Muscle of leg (tissue), 11 donors: ENCODE measurements around the gene DKK1. TPM values are rescaled to one million over a fixed set of nuclear protein-coding genes. Genes with fewer than 3 reads are reported as not detected.

ENCODE experiments used
- DNase-seq: peaks from one replicate; pipeline ENCODE4 v3.0.0; 2013
- H3K27ac ChIP-seq: one replicate; pipeline ENCODE4 v1.5.1; 2013; ENCODE audit warnings: mild to moderate bottlenecking, low read length, control low read depth
- H3K27me3 ChIP-seq: one replicate; pipeline ENCODE4 v1.6.1; 2013; ENCODE audit warnings: low read length; ENCODE audit not compliant: control insufficient read depth, insufficient read depth
- H3K36me3 ChIP-seq: one replicate; pipeline ENCODE4 v1.6.1; 2013; ENCODE audit warnings: low read length; ENCODE audit not compliant: control insufficient read depth, insufficient read depth
- H3K4me1 ChIP-seq: one replicate; pipeline ENCODE4 v1.6.1; 2013; ENCODE audit warnings: low read length; ENCODE audit not compliant: control insufficient read depth, insufficient read depth
- H3K4me3 ChIP-seq: one replicate; pipeline ENCODE4 v1.5.1; 2013; ENCODE audit warnings: low read length, control low read depth
- H3K9me3 ChIP-seq: replicated peaks from 2 replicates; pipeline ENCODE4 v1.6.1; 2013; ENCODE audit warnings: low read depth, low read length; ENCODE audit not compliant: control insufficient read depth
- WGBS: methylation state at CpG from one replicate; pipeline ENCODE4 v1.1.5; 2013; ENCODE audit warnings: missing lambda C conversion rate; ENCODE audit not compliant: insufficient coverage; 5-methylcytosine and 5-hydroxymethylcytosine counted together
- polyA plus RNA-seq, 8 donors: library from polyadenylated mRNA; unstranded; fragments of 120-200 nt; gene quantifications; one replicate each; pipeline versions ENCODE4 v1.2.1 to v1.2.3, GENCODE V29; 2013; ENCODE audit warnings: inconsistent platforms in 1 of 8, low replicate concordance in 1 of 8; ENCODE audit not compliant: insufficient read length in 8 of 8, insufficient read depth in 1 of 8
- total RNA-seq: library from RNA; stranded (reverse); fragments of 120-200 nt; gene quantifications from one replicate; pipeline ENCODE4 v1.2.4, GENCODE V29; 2013

Gene DKK1
- total and polyA plus RNA-seq, 9 donors, result 0.28 to 6.3 (median 0.67) TPM

DNA sequence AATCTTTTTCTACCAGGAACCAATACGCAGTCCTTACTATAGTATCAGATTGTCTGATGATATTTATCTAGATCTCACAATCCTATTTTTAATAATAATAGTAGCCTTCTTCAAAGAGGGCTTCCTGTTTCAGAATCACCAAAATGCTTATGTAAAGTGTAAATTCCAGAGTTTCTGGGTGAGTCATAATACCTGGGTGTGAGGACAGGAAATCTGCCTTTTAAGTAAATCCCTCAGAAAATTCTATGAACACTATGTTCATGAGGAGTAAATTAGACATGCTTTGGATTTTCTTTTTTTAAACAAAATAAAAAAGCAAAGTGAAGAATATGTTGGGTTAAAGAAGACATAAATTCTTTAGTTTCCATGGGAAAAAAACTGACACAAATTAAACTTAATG is 20.5 kb downstream of the DKK1 start:
- Histone ChIP-seq H3K9me3 (no peaks in the 10 kb centered on the region), H3K4me3 (no peak overlapping the region), H3K27me3 (no peaks in the 10 kb centered on the region), H3K27ac (no peak overlapping the region), H3K4me1 (no peaks in the 10 kb centered on the region), H3K36me3 (no peaks in the 10 kb centered on the region)
- DNase-seq, result no peak
- WGBS, result no CpG with 5 or more reads among the region's 1 CpG

DNA sequence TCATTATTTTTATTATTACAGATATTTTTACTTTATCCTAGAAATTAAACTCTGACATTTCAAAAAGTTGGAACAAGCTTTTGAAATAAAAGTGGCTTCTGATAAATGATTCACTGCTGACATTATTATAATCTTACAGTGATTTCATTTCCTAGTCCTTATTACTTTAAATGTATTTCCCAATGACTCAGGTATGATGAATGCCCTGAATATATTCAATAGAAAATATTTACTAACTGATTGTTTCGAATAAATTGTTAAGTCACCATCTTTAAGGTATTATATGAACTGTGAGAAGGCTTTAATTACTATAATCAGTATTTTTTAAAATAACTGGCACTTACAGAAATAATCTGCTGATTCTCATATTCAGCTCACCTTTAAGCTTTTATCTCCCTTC is 21.6 kb downstream of the DKK1 start:
- Histone ChIP-seq H3K9me3 (no peaks in the 10 kb centered on the region), H3K4me3 (no peak overlapping the region), H3K27me3 (no peaks in the 10 kb centered on the region), H3K36me3 (no peaks in the 10 kb centered on the region), H3K4me1 (no peaks in the 10 kb centered on the region), H3K27ac (no peak overlapping the region)
- WGBS, result no CpG with 5 or more reads among the region's 1 CpG
- DNase-seq, result no peak

GRCh38 chr10:52337225-52337624 is 23.1 kb downstream of the DKK1 start:
- no CpG with 5 or more reads among the region's 1 CpG for WGBS
- no peak overlapping the region for H3K4me3 ChIP-seq
- H3K4me1 ChIP-seq, result no peaks in the 10 kb centered on the region
- H3K27ac ChIP-seq, result no peak overlapping the region
- H3K27me3 ChIP-seq, result no peaks in the 10 kb centered on the region
- no peak for DNase-seq
- H3K36me3 ChIP-seq, result no peaks in the 10 kb centered on the region
- no peaks in the 10 kb centered on the region for H3K9me3 ChIP-seq

- no peaks in the 10 kb centered on the region for H3K36me3 ChIP-seq
- no peaks in the 10 kb centered on the region for H3K9me3 ChIP-seq
- no peak overlapping the region for H3K27ac ChIP-seq
- DNase-seq, result no peak
- H3K4me3 ChIP-seq, result no peak overlapping the region
- no CpG with 5 or more reads among the region's 4 CpGs for WGBS
- no peaks in the 10 kb centered on the region for H3K27me3 ChIP-seq
- no peaks in the 10 kb centered on the region for H3K4me1 ChIP-seq
These were observed 29.4 kb downstream of the DKK1 start for GRCh38 chr10:52343439-52343838.

DNA sequence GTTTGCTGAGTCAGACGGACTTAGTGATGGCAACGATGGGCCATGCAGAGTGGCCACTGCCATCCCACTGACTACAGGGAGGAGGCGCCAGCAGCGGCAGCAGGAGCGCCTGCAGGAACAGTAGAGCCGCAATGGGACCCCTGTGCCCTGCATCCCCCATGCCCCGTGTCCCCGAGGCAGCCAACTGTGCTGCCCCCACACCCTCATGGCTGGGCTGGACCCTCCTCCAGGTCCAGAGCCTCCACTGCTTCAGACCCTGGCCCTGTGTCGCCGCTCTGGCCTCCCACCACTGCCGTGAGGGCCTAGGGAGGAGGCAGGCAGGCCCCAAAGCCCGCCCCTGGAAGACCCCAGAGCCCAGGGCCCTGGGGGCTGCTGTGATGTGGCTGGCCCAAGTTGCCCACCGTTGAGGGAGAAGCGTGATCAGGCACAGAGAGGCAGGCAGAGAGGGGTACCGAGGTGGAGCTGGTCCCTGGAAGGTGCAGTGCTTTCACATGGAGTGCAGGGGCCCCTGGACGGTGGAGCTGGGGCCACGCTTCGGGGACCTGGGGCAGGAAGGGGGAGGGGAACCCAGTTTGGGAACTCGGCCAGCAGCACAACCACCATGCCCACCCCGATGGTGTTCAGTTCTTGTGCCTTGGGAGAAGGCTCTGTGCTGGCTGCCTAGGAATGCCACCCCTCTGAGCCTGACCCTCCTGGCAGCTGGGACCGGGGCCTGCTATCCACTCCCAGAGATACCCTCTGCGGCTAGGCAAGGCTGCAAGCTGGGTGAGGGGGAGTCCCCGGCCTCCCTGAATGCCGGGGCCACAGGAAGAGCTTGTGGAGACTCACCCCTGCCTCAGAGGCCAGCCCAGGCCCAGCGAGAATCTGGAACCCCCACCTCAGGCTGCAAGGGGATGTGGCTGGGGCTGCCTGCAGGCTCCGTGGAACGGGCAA is 32.6 kb downstream of the DKK1 start:
- Histone ChIP-seq H3K9me3 (no peaks in the 10 kb centered on the region), H3K4me1 (no peaks in the 10 kb centered on the region), H3K36me3 (no peaks in the 10 kb centered on the region), H3K4me3 (no peak overlapping the region), H3K27ac (no peak overlapping the region), H3K27me3 (no peaks in the 10 kb centered on the region)
- WGBS, result 95% methylated on average over 26 of the region's 27 CpGs
- DNase-seq, result no peak

GRCh38 chr10:52347327-52347667 is 33.2 kb downstream of the DKK1 start:
- H3K4me3 ChIP-seq, result no peak overlapping the region
- H3K4me1 ChIP-seq, result no peaks in the 10 kb centered on the region
- no peaks in the 10 kb centered on the region for H3K27me3 ChIP-seq
- WGBS, result 91% methylated on average over 5 of the region's 5 CpGs
- no peaks in the 10 kb centered on the region for H3K36me3 ChIP-seq
- H3K27ac ChIP-seq, result no peak overlapping the region
- H3K9me3 ChIP-seq, result no peaks in the 10 kb centered on the region
- no peak for DNase-seq

- no peaks in the 10 kb centered on the region for H3K27me3 ChIP-seq
- H3K4me3 ChIP-seq, result no peak overlapping the region
- no peaks in the 10 kb centered on the region for H3K4me1 ChIP-seq
- no peak for DNase-seq
- 81% methylated on average over 5 of the region's 5 CpGs for WGBS
- H3K27ac ChIP-seq, result no peak overlapping the region
- no peaks in the 10 kb centered on the region for H3K9me3 ChIP-seq
- H3K36me3 ChIP-seq, result no peaks in the 10 kb centered on the region
These were observed 34.0 kb downstream of the DKK1 start for GRCh38 chr10:52348037-52348564.

DNA sequence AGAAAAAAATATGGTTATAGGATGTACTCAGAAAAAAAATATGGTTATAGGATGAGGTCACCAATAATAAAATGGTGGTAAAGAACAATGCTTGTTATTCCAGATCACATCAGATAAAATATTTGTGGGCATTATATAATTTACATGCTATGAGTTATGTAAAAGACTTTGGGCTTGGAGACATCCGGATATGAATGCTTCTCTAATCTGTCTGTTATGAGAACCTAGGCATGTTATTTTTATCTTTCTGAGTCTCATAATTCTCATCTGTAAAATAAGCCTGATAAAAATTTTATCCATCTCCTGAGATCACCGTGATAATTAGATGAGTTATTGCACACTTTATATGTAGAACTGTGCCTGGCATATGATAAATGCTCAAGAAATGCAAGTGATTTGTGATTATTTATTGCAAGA is 37.8 kb downstream of the DKK1 start:
- Histone ChIP-seq H3K27ac (no peak overlapping the region), H3K4me3 (no peak overlapping the region), H3K27me3 (no peaks in the 10 kb centered on the region), H3K4me1 (no peaks in the 10 kb centered on the region), H3K9me3 (no peaks in the 10 kb centered on the region), H3K36me3 (no peaks in the 10 kb centered on the region)
- no peak for DNase-seq
- WGBS, result no CpG with 5 or more reads among the region's 2 CpGs

DNA sequence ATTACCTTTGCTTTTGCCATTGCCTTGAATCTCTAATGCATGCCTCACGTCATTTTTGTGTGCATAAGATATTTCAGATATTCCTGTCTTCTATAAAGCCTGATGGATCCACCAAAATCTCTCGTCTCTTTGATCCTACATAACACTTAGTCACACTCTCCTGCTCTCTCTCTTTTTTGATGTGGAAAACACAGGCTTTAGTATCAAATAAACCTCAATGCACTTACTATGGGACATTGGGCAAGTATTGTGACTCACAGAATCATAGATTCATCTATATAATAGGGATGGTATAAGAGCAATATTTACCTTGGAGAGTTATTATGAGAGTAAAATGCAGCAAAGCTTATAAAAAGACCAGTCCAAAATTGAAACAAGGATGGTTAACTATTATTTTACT is 39.1 kb downstream of the DKK1 start:
- H3K9me3 ChIP-seq, result no peaks in the 10 kb centered on the region

GRCh38 chr10:52353960-52354394 is 39.9 kb downstream of the DKK1 start:
- no peak overlapping the region for H3K27ac ChIP-seq
- WGBS, result no CpG with 5 or more reads among the region's 1 CpG
- H3K27me3 ChIP-seq, result no peaks in the 10 kb centered on the region
- H3K4me3 ChIP-seq, result no peak overlapping the region
- no peaks in the 10 kb centered on the region for H3K4me1 ChIP-seq
- H3K9me3 ChIP-seq, result no peaks in the 10 kb centered on the region
- DNase-seq, result no peak
- no peaks in the 10 kb centered on the region for H3K36me3 ChIP-seq

More for the DNA sequence above, 39.1 kb downstream of the DKK1 start:
- no CpG with 5 or more reads among the region's 2 CpGs for WGBS
- H3K27me3 ChIP-seq, result no peaks in the 10 kb centered on the region
- DNase-seq, result no peak
- no peaks in the 10 kb centered on the region for H3K4me1 ChIP-seq
- no peak overlapping the region for H3K27ac ChIP-seq
- H3K36me3 ChIP-seq, result no peaks in the 10 kb centered on the region
- H3K4me3 ChIP-seq, result no peak overlapping the region
